GM18505 (cell line): ENCODE data around the gene GMPS.
"Not testable (repeated sequence)": the region's sequence is repeated elsewhere in the genome, so short reads cannot be mapped to it uniquely, and the experiment has no call there.

Source experiments
- ATAC-seq: cut with Tn5 transposase; IDR thresholded peaks from one replicate; pipeline ENCODE4 v1.9.1; 2021; ENCODE audit not compliant: unreplicated experiment
- POLR2A ChIP-seq: IDR thresholded peaks from 4 replicates; pipeline ENCODE4 v1.6.1; 2011; ENCODE audit warnings: borderline replicate concordance; ENCODE audit not compliant: insufficient read depth, insufficient read length; ENCODE audit errors: extremely low read depth

GMPS gene

DNA sequence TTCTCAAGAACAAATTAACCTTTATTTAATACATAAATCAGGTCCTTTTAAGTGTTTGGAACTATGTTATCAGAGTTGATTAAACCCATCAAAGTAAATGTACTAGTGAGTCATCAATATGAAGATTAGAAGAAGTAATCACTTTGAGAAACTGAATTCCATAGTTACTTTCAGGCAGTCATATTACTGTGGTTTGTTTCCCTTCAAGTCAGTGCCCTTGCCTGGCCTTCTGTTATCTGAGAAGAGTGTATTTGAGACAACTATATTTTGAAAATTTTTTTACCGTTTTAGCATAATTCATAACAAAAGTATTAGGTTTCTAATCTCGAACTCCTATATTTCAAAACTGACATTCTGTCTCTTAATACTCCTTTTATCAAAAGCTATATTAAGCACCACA lies 73.6 kb downstream of the GMPS start:
- no peak for ATAC-seq
- TF ChIP-seq POLR2A = no peak

DNA sequence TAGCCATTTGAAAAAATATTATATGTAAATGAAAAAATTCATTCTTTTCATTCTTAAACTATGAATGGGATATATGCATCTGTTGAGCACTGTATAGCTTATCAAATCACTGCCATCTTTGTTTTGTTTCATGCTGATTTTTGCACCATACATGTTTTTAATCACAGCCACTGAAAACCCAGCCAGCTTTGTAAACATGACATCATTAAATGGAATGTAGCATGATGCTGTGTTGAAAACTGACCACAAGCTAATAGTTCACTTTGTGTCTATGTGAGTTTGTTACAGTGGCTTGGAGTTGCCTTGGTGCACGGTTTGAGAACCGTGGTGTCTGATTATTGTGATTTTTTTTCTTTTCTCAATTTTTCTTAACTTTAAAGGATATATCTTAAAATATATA lies 75.7 kb downstream of the GMPS start:
- TF ChIP-seq POLR2A = no peak
- no peak for ATAC-seq

DNA sequence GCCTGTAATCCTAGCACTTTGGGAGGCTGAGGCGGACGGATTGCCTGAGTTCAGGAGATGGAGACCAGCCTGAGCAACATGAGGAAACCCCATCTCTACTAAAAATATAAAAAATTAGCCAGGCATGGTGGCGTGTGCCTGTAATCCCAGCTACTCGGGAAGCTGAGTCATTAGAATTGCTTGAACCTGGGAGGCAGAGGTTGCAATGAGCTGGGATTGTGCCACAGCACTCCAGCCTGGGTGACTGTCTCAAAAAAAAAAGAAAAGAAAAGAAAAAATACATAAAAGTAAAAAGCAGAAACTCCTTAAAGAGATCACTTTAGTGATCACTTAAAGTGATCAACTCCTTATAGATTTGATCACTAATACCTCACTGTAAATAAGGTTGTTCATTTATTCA lies 78.0 kb downstream of the GMPS start:
- no peak for ATAC-seq
- no peak for TF ChIP-seq POLR2A

DNA sequence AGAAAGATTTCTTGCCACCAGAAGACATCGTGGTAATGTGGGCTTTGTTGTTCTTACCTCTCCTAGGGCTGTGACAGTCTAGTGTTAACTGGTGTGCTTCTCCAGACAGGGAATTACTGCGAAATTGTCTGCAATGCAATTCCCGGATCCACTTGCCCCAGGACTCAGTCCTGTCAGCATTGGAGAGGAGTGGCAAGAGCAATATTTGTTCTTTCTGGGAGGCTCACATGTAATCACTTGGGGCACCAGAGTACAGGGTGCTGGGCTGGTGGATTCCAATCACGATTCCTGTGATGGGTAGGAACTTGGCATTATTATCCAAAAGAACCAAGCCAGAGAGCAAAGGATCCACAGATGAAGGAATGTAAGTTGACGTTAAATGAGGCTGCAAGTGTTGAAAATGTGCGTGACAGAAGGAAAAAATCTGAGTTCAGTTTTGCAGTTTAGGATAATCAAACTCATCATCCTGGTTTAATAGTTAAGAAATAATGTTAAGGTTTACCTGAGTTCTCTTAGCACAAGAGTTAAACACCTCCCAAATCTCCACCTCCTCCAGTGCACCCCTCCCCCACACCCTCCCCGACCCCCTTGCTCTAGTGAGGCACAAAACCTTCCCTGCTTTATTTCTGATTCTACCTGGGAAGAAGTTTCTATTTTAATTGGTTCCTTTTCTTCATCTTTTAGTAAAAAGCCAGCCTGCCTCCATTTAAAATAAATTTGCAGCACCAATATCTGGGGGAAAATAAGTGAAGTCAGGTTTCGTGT lies 79.2 kb downstream of the GMPS start:
- no peak for TF ChIP-seq POLR2A
- no peak for ATAC-seq

DNA sequence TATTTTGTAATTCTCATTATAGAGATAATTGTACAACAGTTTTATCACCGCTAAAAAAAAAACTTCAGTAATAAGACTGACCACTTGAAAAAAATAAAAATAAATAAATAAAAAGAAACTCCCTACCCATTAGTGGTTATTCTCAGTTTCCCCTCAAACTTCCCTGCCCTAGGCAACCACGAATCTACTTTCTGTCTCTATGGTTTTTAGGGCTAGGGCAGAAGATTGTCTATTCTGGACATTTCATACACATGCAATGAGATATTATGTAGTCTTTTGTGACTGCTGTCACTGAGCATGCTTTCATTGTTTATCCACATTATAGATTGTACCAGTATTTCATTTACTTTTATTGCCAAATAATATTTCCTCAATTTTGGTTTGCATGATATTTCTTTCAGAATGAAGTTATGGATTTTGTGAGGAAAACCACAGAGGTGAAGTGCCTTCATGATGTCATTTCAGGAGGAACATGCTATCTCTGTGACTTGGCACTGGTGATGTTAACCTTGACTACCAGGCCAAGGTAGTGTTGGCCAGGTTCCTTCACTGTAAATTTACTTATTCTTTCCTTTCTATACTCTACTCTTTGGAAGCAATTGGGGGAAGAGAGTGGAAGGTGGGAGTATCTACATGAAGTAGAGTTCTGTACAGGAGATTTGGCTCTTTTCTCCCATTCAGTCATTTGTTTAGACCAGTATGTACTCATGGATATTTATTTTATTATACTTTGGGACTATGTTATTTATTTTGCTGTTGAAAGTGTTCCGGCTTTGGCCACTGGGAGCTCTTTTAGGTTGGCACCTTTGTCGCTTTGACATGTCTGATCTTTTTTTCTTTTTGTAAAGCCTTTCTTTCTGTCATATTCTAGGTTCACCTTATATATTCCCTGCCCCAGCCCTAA lies 86.3 kb downstream of the GMPS start:
- ATAC-seq = no peak
- no peak for TF ChIP-seq POLR2A

DNA sequence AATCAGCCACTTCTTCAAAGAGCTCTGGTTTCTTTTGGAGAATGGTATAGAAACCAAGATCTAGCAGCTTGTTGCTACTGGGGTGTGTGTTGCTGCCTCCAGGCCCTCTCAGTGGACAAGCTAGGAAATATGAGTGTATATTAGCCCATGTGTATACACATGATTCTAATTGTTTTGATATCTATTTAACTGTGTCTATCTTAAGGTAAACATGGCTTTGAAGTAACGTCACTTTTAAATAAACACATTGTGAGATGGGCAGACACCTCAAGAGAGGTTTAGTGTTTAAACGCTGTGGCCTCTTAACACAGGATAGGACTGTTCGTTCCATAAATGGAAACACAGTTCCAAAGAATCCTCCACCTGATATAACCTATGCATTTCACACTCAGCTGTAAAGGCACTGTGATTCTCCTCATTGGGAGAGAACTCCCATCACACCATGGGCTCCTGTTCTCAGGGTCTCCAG lies 87.0 kb downstream of the GMPS start:
- no peak for ATAC-seq
- TF ChIP-seq POLR2A = no peak

DNA sequence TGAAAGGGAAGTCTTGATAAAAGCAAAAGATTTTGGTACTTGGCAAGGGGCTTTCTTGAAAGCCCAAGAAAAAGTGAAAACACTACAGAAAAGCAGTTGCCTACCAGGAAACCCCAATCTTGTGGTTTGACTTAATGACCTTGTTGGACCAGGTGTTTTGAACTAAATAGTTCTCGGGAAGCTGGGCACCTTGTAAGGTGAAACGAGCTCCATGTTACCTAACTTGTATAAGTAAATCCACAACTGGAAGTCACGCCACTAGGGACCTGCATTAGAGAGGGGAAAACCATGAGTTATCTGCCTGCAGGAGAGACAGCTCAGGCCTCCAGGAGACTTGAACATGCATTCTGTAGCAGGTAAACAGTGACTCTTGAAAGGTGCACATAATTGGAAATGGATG lies 88.2 kb downstream of the GMPS start:
- no peak for TF ChIP-seq POLR2A
- no peak for ATAC-seq

DNA sequence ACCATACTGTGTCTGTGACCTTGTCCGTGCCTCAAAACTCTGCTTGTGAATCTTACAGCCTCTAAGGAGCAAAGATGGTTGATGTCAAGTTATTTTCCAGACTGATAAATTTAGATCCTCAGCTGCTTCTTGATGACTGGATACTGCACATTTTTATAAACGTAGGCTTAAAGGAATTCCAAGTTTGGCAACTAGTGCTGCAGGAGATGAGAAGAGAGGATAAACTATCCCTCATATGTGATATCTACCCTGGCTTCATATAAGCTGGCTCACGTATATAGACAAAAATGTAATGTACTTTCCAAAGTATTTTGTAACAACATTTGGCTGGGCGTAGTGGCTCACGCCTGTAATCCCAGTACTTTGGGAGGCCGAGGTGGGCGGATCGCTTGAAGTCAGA lies 89.6 kb downstream of the GMPS start:
- TF ChIP-seq POLR2A = no peak
- no peak for ATAC-seq

DNA sequence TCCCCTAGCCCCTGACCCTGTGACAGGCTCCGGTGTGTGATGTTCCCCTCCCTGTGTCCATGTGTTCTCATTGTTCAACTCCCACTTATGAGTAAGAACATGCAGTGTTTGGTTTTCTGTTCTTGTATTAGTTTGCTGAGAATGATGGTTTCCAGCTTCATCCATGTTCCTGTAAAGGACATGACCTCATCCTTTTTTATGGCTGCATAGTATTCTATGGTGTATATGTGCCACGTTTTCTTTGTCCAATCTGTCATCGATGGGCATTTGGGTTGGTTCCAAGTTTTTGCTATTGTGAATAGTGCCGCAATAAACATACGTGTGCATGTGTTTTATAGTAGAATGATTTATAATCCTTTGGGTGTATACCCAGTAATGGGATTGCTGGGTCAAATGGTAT lies 90.6 kb downstream of the GMPS start:
- ATAC-seq = not testable (repeated sequence)

DNA sequence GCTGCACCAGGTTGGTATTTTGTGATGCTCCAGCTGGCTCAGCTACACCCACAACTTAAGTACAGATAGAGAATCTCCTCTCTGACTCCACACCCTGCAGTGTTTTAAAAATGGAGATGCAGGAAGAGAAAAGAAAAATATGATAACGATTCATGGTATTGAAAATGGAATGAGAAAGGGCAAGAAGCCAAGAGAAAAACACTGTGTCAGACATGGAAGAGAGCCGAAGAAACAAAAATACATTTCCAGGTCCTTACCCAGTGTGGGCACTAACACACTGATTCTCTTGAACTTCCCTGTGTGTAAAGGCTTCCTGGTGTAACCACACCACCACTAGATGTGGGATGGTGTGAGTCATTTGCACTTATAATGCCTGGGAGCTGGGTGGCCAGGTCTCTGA lies 93.1 kb downstream of the GMPS start:
- no peak for ATAC-seq
- no peak for TF ChIP-seq POLR2A

DNA sequence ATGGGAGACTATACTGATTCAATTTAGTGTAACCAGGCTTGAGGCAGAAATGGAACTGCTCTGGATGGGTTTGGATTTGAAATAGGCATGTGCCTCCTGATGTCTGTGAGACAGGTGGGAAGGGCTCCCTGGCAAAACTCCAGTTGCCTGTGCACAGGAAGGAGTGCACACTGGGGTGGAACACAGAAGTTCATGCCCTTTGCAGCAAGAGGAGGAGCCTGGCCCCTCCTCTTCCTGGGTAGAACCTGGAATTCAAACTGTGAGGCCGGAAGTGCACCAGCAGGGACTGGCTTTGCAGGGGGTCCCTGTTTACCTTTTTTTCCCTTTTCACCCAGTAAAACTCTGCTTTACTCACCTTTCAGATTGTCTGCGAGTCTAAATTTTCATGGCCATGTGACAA lies 99.9 kb downstream of the GMPS start:
- TF ChIP-seq POLR2A = no peak
- no peak for ATAC-seq

DNA sequence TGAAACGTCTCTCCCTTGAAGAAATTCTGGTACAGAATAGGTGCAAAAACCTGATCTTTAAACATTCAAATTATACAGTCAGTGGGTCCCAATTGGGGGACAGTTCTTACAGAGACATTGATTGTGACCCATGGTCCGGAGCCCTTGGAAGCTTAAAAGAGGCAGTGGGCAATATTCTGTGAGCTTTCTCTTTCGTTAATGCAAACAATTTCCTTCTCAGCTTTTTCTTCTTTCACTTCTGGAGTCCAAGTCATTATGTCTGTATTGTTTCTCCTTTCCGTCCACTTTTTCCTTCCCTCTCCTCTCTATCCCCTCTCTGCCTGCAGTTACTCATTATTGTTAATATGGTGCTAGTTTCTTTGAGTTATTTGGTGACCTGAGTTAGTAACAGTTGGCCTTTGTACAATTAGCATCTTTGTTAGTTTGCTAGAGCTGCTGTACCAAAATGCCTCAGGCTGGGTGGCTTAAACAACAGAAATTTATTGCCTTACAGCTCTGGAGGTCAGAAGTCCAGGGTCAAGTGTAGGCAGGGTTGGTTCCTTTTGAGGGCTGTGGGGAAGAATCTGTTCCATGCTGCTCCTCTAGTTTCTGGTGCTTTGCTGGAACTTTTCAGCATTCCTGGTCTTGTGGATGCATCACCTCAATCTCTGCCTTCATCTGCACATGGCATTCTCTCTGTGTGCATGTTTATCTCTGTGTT lies 102.6 kb downstream of the GMPS start:
- TF ChIP-seq POLR2A = no peak
- ATAC-seq = no peak

DNA sequence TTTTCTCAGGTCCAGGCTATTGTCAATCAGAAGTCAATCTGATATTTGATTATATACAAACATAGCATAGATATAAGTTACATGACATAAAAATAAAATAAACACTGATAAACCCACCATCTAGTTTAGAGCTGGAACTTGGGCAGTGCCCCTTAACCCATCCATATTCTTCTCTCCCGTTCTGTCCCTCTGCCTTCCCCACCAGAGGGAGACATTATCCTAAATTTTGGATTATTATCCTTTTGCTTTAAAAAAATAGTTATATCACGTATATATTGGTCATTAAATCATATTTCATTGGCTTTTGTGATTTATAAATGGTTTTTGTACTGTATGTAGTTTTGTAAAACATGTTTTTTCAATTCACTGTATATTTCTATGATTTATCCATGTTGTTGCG lies 107.9 kb downstream of the GMPS start:
- no peak for ATAC-seq
- TF ChIP-seq POLR2A = no peak

DNA sequence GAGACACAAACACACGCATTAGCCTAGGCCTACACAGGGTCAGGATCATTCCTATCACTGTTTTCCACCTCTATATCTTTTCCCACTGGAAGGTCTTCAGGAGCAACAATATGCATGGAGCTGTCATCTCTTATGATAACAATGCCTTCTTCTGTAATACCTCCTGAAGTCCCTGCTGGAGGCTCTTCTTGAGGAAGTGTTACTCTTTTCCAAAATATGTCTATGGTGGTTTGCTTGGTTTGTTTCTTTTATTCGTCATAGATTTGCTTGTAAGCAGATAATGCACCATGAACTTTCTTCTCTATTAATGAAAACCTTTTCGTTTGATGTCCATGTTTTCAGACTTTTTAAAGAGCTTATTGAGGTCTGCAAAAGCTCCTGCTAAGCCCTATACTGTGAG lies 109.3 kb downstream of the GMPS start:
- no peak for ATAC-seq
- TF ChIP-seq POLR2A = no peak

DNA sequence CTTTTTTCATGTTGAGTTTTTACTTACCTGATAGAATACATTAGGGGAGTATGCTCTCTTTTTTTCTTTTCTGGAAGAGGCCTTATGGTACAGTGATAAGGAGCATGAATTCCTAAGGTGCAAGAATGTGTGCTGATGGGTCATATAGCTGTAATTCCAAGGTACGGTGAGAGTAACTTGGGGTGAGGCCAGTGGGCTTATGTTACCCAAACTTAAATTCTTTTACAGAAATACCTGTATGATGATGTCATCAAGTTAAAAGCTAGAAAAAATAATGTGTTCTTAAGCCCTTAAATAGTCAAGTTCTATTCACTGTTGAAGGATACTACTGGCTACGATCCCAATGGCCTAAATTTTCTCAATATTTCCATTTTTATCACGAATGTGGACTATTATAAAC lies 111.2 kb downstream of the GMPS start:
- no peak for TF ChIP-seq POLR2A
- no peak for ATAC-seq
